GM19193 (cell line): ENCODE measurements around the gene SORCS2.

Experiments used
- POLR2A ChIP-seq: IDR thresholded peaks from 4 replicates; pipeline ENCODE4 v1.6.1; 2011; ENCODE audit not compliant: insufficient read depth, insufficient read length; ENCODE audit errors: extremely low read depth

SORCS2 gene

DNA sequence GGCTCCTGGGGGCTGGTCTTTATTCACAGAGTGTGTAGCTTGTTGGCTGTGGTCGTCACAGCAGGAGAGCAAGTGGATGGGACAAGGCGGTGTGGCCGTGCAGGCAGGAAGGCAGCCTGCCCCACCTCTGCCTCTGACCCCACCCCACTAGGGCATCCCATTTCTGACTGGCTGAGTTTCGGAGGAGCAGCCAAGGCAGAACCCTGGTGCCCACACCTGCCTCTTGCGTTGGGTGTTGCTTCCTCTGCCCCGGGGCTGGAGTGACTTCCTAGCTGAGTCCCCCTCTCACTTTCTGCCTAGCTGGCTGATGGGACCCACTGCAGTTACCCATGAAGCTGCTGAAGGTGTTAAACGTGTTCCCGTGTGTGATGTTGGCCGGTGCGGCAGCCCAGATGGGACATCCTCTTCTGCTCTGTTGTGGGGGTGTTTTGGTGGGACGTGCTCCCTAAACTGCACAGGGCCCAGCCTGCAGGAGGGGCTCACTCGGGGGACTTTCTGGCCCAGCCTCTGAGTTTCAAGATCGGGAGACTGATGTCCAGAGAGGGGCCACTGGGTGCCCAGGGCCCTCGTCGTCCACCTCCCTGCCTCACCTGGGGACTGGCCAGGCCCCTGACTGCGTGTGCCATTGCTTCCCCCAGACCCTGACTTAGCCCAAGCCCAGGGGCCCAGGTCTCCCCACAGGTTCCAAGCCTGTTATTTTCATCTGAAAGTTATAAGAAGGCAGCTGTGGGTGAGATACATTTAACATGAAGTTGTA, 140.9 kb downstream of the SORCS2 start:
- TF ChIP-seq POLR2A = no peak

GRCh38 chr4:7333801-7334421, 141.6 kb downstream of the SORCS2 start:
- no peak for TF ChIP-seq POLR2A

- no peak for TF ChIP-seq POLR2A
Observed at GRCh38 chr4:7334521-7335275, 142.4 kb downstream of the SORCS2 start.

DNA sequence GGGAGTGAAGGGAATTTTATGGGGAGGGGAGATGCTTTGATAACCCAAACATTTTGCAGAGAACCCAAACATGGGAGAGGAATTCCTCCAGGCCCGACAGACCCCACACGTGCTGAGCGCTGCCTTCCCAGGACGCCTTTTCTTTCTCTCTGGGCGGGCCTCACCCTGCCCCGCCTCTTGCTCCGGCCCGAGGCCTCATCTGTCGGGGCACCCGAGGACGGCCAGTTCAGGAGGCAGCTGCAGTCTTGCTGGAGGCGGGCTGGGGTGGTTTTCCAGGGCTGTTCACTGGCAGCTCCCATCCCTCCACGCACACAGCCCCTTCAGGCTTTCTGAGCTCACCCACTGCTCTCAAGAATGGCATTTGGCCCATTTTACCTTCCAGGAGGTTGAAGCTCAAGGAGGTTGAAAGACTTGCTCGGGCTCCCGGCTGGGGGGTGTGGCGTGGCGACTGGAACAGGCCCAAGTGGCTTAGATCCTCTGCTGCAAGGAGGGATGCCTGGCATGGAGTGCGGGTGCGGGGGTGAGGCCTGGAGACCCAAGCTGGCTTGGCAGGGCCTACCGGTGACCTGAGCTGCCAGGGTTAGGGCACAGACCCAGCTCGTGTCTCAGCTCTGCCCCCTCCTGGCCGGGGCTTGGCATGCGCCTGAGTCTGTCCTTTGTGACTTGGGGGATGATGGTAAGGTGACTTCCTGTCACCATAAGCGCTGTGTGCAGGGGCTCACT, 143.2 kb downstream of the SORCS2 start:
- TF ChIP-seq POLR2A = no peak

- TF ChIP-seq POLR2A = no peak
Observed at GRCh38 chr4:7336067-7336569, 143.8 kb downstream of the SORCS2 start.

- TF ChIP-seq POLR2A = no peak
Observed at GRCh38 chr4:7336732-7337131, 144.4 kb downstream of the SORCS2 start.

DNA sequence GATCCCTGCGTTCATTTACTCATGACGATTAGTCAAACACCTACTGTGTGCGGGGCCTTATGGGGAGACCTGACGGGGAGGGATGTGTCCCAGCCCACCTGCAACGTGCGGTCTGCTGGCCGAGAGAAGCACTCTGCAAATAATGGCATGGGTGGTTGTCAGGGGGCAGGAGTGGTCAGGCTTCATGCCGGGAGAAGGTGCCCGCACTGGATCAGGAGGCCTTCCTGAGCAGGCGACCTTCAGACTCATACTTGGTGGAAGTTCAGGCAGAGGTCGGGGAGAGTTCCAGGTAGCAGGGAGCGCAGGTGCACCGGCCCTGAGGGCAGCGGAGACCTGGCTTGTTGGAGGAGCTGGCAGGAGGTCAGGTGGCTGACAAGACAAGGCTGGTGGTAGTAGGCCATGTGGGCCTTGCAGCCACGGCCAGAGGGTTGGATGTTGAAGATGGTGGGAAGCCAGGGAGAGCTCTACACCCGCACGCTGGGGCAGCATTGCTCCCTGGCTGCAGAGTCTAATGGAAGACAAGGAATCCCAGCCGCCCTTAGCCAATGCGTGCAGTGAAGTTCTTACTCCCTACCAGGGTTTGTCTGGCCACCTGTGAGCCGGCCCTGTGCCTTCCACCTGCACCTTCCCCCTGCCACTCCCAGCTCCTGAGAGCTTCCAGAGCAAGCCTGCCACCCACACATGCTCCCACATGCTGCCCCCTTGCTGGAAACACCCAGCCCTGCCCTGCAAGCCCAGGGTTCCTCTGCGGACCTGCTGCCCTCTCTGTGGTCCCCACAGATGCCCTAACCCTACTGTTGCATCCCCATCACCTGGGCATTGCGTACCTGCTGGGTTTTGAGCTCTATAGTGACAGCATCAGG, 145.1 kb downstream of the SORCS2 start:
- TF ChIP-seq POLR2A = no peak

GRCh38 chr4:7338059-7338452, 145.7 kb downstream of the SORCS2 start:
- no peak for TF ChIP-seq POLR2A

GRCh38 chr4:7338876-7339623, 146.7 kb downstream of the SORCS2 start:
- no peak for TF ChIP-seq POLR2A

- no peak for TF ChIP-seq POLR2A
Observed at GRCh38 chr4:7339751-7340552, 147.6 kb downstream of the SORCS2 start.

- TF ChIP-seq POLR2A = no peak
Observed at GRCh38 chr4:7340553-7341433, 148.5 kb downstream of the SORCS2 start.

GRCh38 chr4:7341491-7342222, 149.3 kb downstream of the SORCS2 start:
- no peak for TF ChIP-seq POLR2A
